SH-SY5Y (cell line): ENCODE results near the gene SEPSECS.

Experiments used
- GATA2 ChIP-seq: IDR thresholded peaks from 2 replicates; pipeline ENCODE4 v1.6.1; 2011; ENCODE audit warnings: mild to moderate bottlenecking, low read depth, low read length
- GATA3 ChIP-seq: IDR thresholded peaks from 2 replicates; pipeline ENCODE4 v1.6.1; 2011; ENCODE audit warnings: low read depth, mild to moderate bottlenecking, low read length, moderate library complexity

GRCh38 chr4:25092139-25092538 is 68.1 kb downstream of the SEPSECS start:
- TF ChIP-seq GATA3 (no peak), GATA2 (no peak)
